ENCODE results near the gene GLIS2.

The GLIS2 gene

GRCh38 chr16:4285167-4285566 lies 30.7 kb upstream of the GLIS2 start:
- Histone ChIP-seq H2AFZ (ENCODE audit: low read depth, low read length) (no peak overlapping the region), H3K9me3 (ENCODE audit: low read length) (peaks cover 4% of the 10 kb centered on the region), H3K27me3 (ENCODE audit: insufficient read depth, low read length) (no peaks in the 10 kb centered on the region), H3K4me3 (ENCODE audit: low read length) (no peak overlapping the region), H3K4me1 (ENCODE audit: insufficient read depth, low read length) (no peaks in the 10 kb centered on the region), H3K36me3 (ENCODE audit: insufficient read depth, low read length) (no peaks in the 10 kb centered on the region)

GRCh38 chr16:4288148-4288921 lies 27.5 kb upstream of the GLIS2 start:
- Histone ChIP-seq H3K9me3 (ENCODE audit: low read length) (no peaks in the 10 kb centered on the region), H3K4me3 (ENCODE audit: low read length) (no peak overlapping the region), H2AFZ (ENCODE audit: low read depth, low read length) (no peak overlapping the region), H3K27me3 (ENCODE audit: insufficient read depth, low read length) (no peaks in the 10 kb centered on the region), H3K4me1 (ENCODE audit: insufficient read depth, low read length) (peaks cover 1% of the 10 kb centered on the region), H3K36me3 (ENCODE audit: insufficient read depth, low read length) (no peaks in the 10 kb centered on the region)

GRCh38 chr16:4290236-4290830 lies 25.5 kb upstream of the GLIS2 start:
- H3K4me3 ChIP-seq (ENCODE audit: low read length), result no peak overlapping the region

GRCh38 chr16:4291699-4292098 lies 24.2 kb upstream of the GLIS2 start:
- no peak overlapping the region for H2AFZ ChIP-seq (ENCODE audit: low read depth, low read length)
- no peaks in the 10 kb centered on the region for H3K27me3 ChIP-seq (ENCODE audit: insufficient read depth, low read length)
- no peaks in the 10 kb centered on the region for H3K9me3 ChIP-seq (ENCODE audit: low read length)
- H3K4me3 ChIP-seq (ENCODE audit: low read length), result no peak overlapping the region
- peaks cover 11% of the 10 kb centered on the region for H3K4me1 ChIP-seq (ENCODE audit: insufficient read depth, low read length)
- H3K36me3 ChIP-seq (ENCODE audit: insufficient read depth, low read length), result no peaks in the 10 kb centered on the region

More at GRCh38 chr16:4290236-4290830, 25.5 kb upstream of the GLIS2 start:
- Histone ChIP-seq H3K4me1 (ENCODE audit: insufficient read depth, low read length) (peaks cover 11% of the 10 kb centered on the region), H3K9me3 (ENCODE audit: low read length) (no peaks in the 10 kb centered on the region), H3K27me3 (ENCODE audit: insufficient read depth, low read length) (no peaks in the 10 kb centered on the region), H3K36me3 (ENCODE audit: insufficient read depth, low read length) (no peaks in the 10 kb centered on the region), H2AFZ (ENCODE audit: low read depth, low read length) (no peak overlapping the region)

- H3K9me3 ChIP-seq (ENCODE audit: low read length), result no peaks in the 10 kb centered on the region
- H3K36me3 ChIP-seq (ENCODE audit: insufficient read depth, low read length), result no peaks in the 10 kb centered on the region
- H3K27me3 ChIP-seq (ENCODE audit: insufficient read depth, low read length), result no peaks in the 10 kb centered on the region
- peaks cover 15% of the 10 kb centered on the region for H3K4me1 ChIP-seq (ENCODE audit: insufficient read depth, low read length)
- peak overlapping the region; percentile 60 for H2AFZ ChIP-seq (ENCODE audit: low read depth, low read length)
- H3K4me3 ChIP-seq (ENCODE audit: low read length), result peak overlapping the region; percentile 37
These were observed 22.6 kb upstream of the GLIS2 start for GRCh38 chr16:4293181-4293716.

- H3K36me3 ChIP-seq (ENCODE audit: insufficient read depth, low read length), result no peaks in the 10 kb centered on the region
- no peaks in the 10 kb centered on the region for H3K9me3 ChIP-seq (ENCODE audit: low read length)
- peaks cover 16% of the 10 kb centered on the region for H3K4me1 ChIP-seq (ENCODE audit: insufficient read depth, low read length)
- no peaks in the 10 kb centered on the region for H3K27me3 ChIP-seq (ENCODE audit: insufficient read depth, low read length)
- peak overlapping the region; percentile 60 for H2AFZ ChIP-seq (ENCODE audit: low read depth, low read length)
- H3K4me3 ChIP-seq (ENCODE audit: low read length), result peak overlapping the region; percentile 37
These were observed 21.9 kb upstream of the GLIS2 start for GRCh38 chr16:4293822-4294457.

- H3K4me1 ChIP-seq (ENCODE audit: insufficient read depth, low read length), result peaks cover 18% of the 10 kb centered on the region
- H3K27me3 ChIP-seq (ENCODE audit: insufficient read depth, low read length), result no peaks in the 10 kb centered on the region
- H2AFZ ChIP-seq (ENCODE audit: low read depth, low read length), result no peak overlapping the region
- no peak overlapping the region for H3K4me3 ChIP-seq (ENCODE audit: low read length)
- H3K36me3 ChIP-seq (ENCODE audit: insufficient read depth, low read length), result no peaks in the 10 kb centered on the region
- no peaks in the 10 kb centered on the region for H3K9me3 ChIP-seq (ENCODE audit: low read length)
These were observed 20.3 kb upstream of the GLIS2 start for GRCh38 chr16:4295581-4295980.

- H3K4me1 ChIP-seq (ENCODE audit: insufficient read depth, low read length), result peaks cover 18% of the 10 kb centered on the region
- no peak overlapping the region for H2AFZ ChIP-seq (ENCODE audit: low read depth, low read length)
- no peak overlapping the region for H3K4me3 ChIP-seq (ENCODE audit: low read length)
- H3K27me3 ChIP-seq (ENCODE audit: insufficient read depth, low read length), result no peaks in the 10 kb centered on the region
- H3K36me3 ChIP-seq (ENCODE audit: insufficient read depth, low read length), result no peaks in the 10 kb centered on the region
- no peaks in the 10 kb centered on the region for H3K9me3 ChIP-seq (ENCODE audit: low read length)
These were observed 18.4 kb upstream of the GLIS2 start for GRCh38 chr16:4297480-4297879.

- no peaks in the 10 kb centered on the region for H3K36me3 ChIP-seq (ENCODE audit: insufficient read depth, low read length)
- peaks cover 13% of the 10 kb centered on the region for H3K4me1 ChIP-seq (ENCODE audit: insufficient read depth, low read length)
- no peaks in the 10 kb centered on the region for H3K27me3 ChIP-seq (ENCODE audit: insufficient read depth, low read length)
- H3K4me3 ChIP-seq (ENCODE audit: low read length), result no peak overlapping the region
- no peak overlapping the region for H2AFZ ChIP-seq (ENCODE audit: low read depth, low read length)
- H3K9me3 ChIP-seq (ENCODE audit: low read length), result no peaks in the 10 kb centered on the region
These were observed 16.9 kb upstream of the GLIS2 start for GRCh38 chr16:4298761-4299522.

GRCh38 chr16:4301177-4301576 lies 14.7 kb upstream of the GLIS2 start:
- H3K4me1 ChIP-seq (ENCODE audit: insufficient read depth, low read length), result peaks cover 16% of the 10 kb centered on the region
- no peaks in the 10 kb centered on the region for H3K27me3 ChIP-seq (ENCODE audit: insufficient read depth, low read length)
- no peaks in the 10 kb centered on the region for H3K9me3 ChIP-seq (ENCODE audit: low read length)
- H3K36me3 ChIP-seq (ENCODE audit: insufficient read depth, low read length), result no peaks in the 10 kb centered on the region
- no peak overlapping the region for H2AFZ ChIP-seq (ENCODE audit: low read depth, low read length)
- H3K4me3 ChIP-seq (ENCODE audit: low read length), result no peak overlapping the region

- no peak overlapping the region for H2AFZ ChIP-seq (ENCODE audit: low read depth, low read length)
- no peaks in the 10 kb centered on the region for H3K36me3 ChIP-seq (ENCODE audit: insufficient read depth, low read length)
- no peaks in the 10 kb centered on the region for H3K27me3 ChIP-seq (ENCODE audit: insufficient read depth, low read length)
- peaks cover 24% of the 10 kb centered on the region for H3K4me1 ChIP-seq (ENCODE audit: insufficient read depth, low read length)
- H3K9me3 ChIP-seq (ENCODE audit: low read length), result no peaks in the 10 kb centered on the region
- no peak overlapping the region for H3K4me3 ChIP-seq (ENCODE audit: low read length)
These were observed 13.9 kb upstream of the GLIS2 start for GRCh38 chr16:4301968-4302367.

- Histone ChIP-seq H3K27me3 (ENCODE audit: insufficient read depth, low read length) (no peaks in the 10 kb centered on the region), H3K4me1 (ENCODE audit: insufficient read depth, low read length) (peaks cover 21% of the 10 kb centered on the region), H3K36me3 (ENCODE audit: insufficient read depth, low read length) (no peaks in the 10 kb centered on the region), H3K9me3 (ENCODE audit: low read length) (no peaks in the 10 kb centered on the region), H2AFZ (ENCODE audit: low read depth, low read length) (peak overlapping the region; percentile 20), H3K4me3 (ENCODE audit: low read length) (no peak overlapping the region)
These were observed 11.9 kb upstream of the GLIS2 start for GRCh38 chr16:4303973-4304372.
